ENCODE data around the gene ADSS2.

Gene ADSS2

GRCh38 chr1:244369256-244370057 lies 82.3 kb downstream of the ADSS2 start:
- Histone ChIP-seq H3K4me3 (ENCODE audit: low read length in 2 of 2) (no peak overlapping the region), H3K36me3 (replicated peaks in 1 of 2; ENCODE audit: control insufficient read depth in 2 of 2, insufficient read depth in 2 of 2, low read length in 2 of 2) (no peaks in the 10 kb centered on the region), H3K9me3 (replicated peaks in 1 of 2; ENCODE audit: control insufficient read depth in 2 of 2, insufficient read depth in 1 of 2, low read depth in 1 of 2, low read length in 2 of 2) (peaks cover 2 to 7% of the 10 kb centered on the region in 2 donors), H3K79me1 (ENCODE audit: low read depth, low read length) (no peaks in the 10 kb centered on the region), H3K4me2 (ENCODE audit: insufficient read depth, low read length, poor library complexity, severe bottlenecking) (no peak overlapping the region), H2BK120ac (ENCODE audit: low read depth, low read length) (no peak overlapping the region), H3K4ac (ENCODE audit: low read length) (no peak overlapping the region), H2BK15ac (ENCODE audit: low read length) (no peak overlapping the region), H2AK5ac (ENCODE audit: low read depth, low read length) (no peak overlapping the region), H3K14ac (ENCODE audit: low read length) (no peak overlapping the region), H2BK5ac (ENCODE audit: low read length) (no peak overlapping the region), H3K18ac (ENCODE audit: low read length) (no peak overlapping the region), H2AFZ (ENCODE audit: low read length) (no peak overlapping the region), H2BK12ac (ENCODE audit: low read length) (no peak overlapping the region), H4K91ac (ENCODE audit: low read depth, low read length, poor library complexity) (no peak overlapping the region), H3K27me3 (ENCODE audit: control insufficient read depth in 3 of 3, insufficient read depth in 3 of 3, low read depth in 1 of 3, low read length in 3 of 3) (no peaks in the 10 kb centered on the region), H3K4me1 (ENCODE audit: control insufficient read depth in 2 of 2, insufficient read depth in 1 of 2, low read depth in 1 of 2, low read length in 2 of 2) (peaks cover 0 to 3% of the 10 kb centered on the region in 2 donors), H3K9ac (ENCODE audit: low read depth, low read length, poor library complexity) (no peak overlapping the region), H3K23ac (ENCODE audit: low read depth, low read length, poor library complexity) (no peak overlapping the region), H3K27ac (replicated peaks; ENCODE audit: low read length) (no peak overlapping the region), H4K8ac (ENCODE audit: low read depth, low read length) (no peak overlapping the region)
- no CpG with 5 or more reads among the region's 18 CpGs for WGBS, 2 donors (ENCODE audit: extremely low coverage in 2 of 2, insufficient read length in 2 of 2, insufficient replicate concordance in 1 of 2)
- DNase-seq (ENCODE audit: low spot score), result no peak

DNA sequence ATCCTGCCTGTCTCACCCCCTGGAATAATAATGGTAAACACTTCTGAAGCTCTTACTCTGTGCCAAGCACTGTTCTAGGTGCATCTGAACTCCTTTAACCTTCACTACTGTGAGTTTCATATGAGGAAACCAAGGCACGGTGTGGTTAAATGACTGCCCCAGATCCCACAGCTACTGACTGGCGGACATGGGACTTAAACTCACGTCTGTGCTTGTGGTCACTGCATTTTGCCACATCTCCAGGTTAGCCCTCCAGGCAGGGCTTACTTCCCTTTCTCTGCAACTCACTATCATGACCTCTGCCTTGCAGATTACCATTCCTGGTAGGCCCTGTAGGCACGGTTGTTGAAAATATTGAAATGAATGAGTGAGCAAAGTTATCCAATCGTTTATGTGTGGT lies 83.4 kb downstream of the ADSS2 start:
- Histone ChIP-seq H2BK12ac (ENCODE audit: low read length) (no peak overlapping the region), H3K79me1 (ENCODE audit: low read depth, low read length) (no peaks in the 10 kb centered on the region), H2BK15ac (ENCODE audit: low read length) (no peak overlapping the region), H3K9ac (ENCODE audit: low read depth, low read length, poor library complexity) (no peak overlapping the region), H3K27me3 (ENCODE audit: control insufficient read depth in 3 of 3, insufficient read depth in 3 of 3, low read depth in 1 of 3, low read length in 3 of 3) (no peaks in the 10 kb centered on the region), H3K9me3 (replicated peaks in 1 of 2; ENCODE audit: control insufficient read depth in 2 of 2, insufficient read depth in 1 of 2, low read depth in 1 of 2, low read length in 2 of 2) (peaks cover 2 to 7% of the 10 kb centered on the region in 2 donors), H3K18ac (ENCODE audit: low read length) (no peak overlapping the region), H2AK5ac (ENCODE audit: low read depth, low read length) (no peak overlapping the region), H3K4me3 (ENCODE audit: low read length in 2 of 2) (no peak overlapping the region), H2AFZ (ENCODE audit: low read length) (no peak overlapping the region), H3K36me3 (replicated peaks in 1 of 2; ENCODE audit: control insufficient read depth in 2 of 2, insufficient read depth in 2 of 2, low read length in 2 of 2) (no peaks in the 10 kb centered on the region), H3K14ac (ENCODE audit: low read length) (no peak overlapping the region), H3K4me1 (ENCODE audit: control insufficient read depth in 2 of 2, insufficient read depth in 1 of 2, low read depth in 1 of 2, low read length in 2 of 2) (peaks cover 0 to 8% of the 10 kb centered on the region in 2 donors), H2BK120ac (ENCODE audit: low read depth, low read length) (no peak overlapping the region), H2BK5ac (ENCODE audit: low read length) (no peak overlapping the region), H3K27ac (replicated peaks; ENCODE audit: low read length) (no peak overlapping the region), H3K4ac (ENCODE audit: low read length) (no peak overlapping the region), H3K23ac (ENCODE audit: low read depth, low read length, poor library complexity) (no peak overlapping the region), H3K4me2 (ENCODE audit: insufficient read depth, low read length, poor library complexity, severe bottlenecking) (no peak overlapping the region), H4K8ac (ENCODE audit: low read depth, low read length) (no peak overlapping the region), H4K91ac (ENCODE audit: low read depth, low read length, poor library complexity) (no peak overlapping the region)
- WGBS, 2 donors (ENCODE audit: extremely low coverage in 2 of 2, insufficient read length in 2 of 2, insufficient replicate concordance in 1 of 2), result no CpG with 5 or more reads among the region's 5 CpGs
- DNase-seq (ENCODE audit: low spot score), result no peak

- H2BK15ac ChIP-seq (ENCODE audit: low read length), result peak overlapping the region; percentile 46
- H2BK12ac ChIP-seq (ENCODE audit: low read length), result peak overlapping the region; percentile 87
- no peak overlapping the region for H3K9ac ChIP-seq (ENCODE audit: low read depth, low read length, poor library complexity)
- no peak for DNase-seq (ENCODE audit: low spot score)
- peaks cover 2 to 7% of the 10 kb centered on the region in 2 donors for H3K9me3 ChIP-seq (replicated peaks in 1 of 2; ENCODE audit: control insufficient read depth in 2 of 2, insufficient read depth in 1 of 2, low read depth in 1 of 2, low read length in 2 of 2)
- no CpG with 5 or more reads among the region's 18 CpGs for WGBS, 2 donors (ENCODE audit: extremely low coverage in 2 of 2, insufficient read length in 2 of 2, insufficient replicate concordance in 1 of 2)
- H3K4me1 ChIP-seq (ENCODE audit: control insufficient read depth in 2 of 2, insufficient read depth in 1 of 2, low read depth in 1 of 2, low read length in 2 of 2), result peaks cover 0 to 9% of the 10 kb centered on the region in 2 donors
- H2BK5ac ChIP-seq (ENCODE audit: low read length), result no peak overlapping the region
- H3K4me2 ChIP-seq (ENCODE audit: insufficient read depth, low read length, poor library complexity, severe bottlenecking), result no peak overlapping the region
- peak overlapping the region; percentile 88 for H3K18ac ChIP-seq (ENCODE audit: low read length)
- no peak overlapping the region for H3K27ac ChIP-seq (replicated peaks; ENCODE audit: low read length)
- no peak overlapping the region for H3K4ac ChIP-seq (ENCODE audit: low read length)
- peak overlapping the region; percentile 68 for H2AFZ ChIP-seq (ENCODE audit: low read length)
- peak overlapping the region; percentile 74 for H2BK120ac ChIP-seq (ENCODE audit: low read depth, low read length)
- H3K14ac ChIP-seq (ENCODE audit: low read length), result no peak overlapping the region
- peak overlapping the region; percentile 66 for H2AK5ac ChIP-seq (ENCODE audit: low read depth, low read length)
- peak overlapping the region; percentile 78 for H4K8ac ChIP-seq (ENCODE audit: low read depth, low read length)
- H3K23ac ChIP-seq (ENCODE audit: low read depth, low read length, poor library complexity), result no peak overlapping the region
- no peaks in the 10 kb centered on the region for H3K36me3 ChIP-seq (replicated peaks in 1 of 2; ENCODE audit: control insufficient read depth in 2 of 2, insufficient read depth in 2 of 2, low read length in 2 of 2)
- H3K4me3 ChIP-seq (ENCODE audit: low read length in 2 of 2), result no peak overlapping the region
- peak overlapping the region; percentile 80 for H4K91ac ChIP-seq (ENCODE audit: low read depth, low read length, poor library complexity)
- no peaks in the 10 kb centered on the region for H3K79me1 ChIP-seq (ENCODE audit: low read depth, low read length)
- H3K27me3 ChIP-seq (ENCODE audit: control insufficient read depth in 3 of 3, insufficient read depth in 3 of 3, low read depth in 1 of 3, low read length in 3 of 3), result no peaks in the 10 kb centered on the region
These were observed 84.2 kb downstream of the ADSS2 start for GRCh38 chr1:244367399-244368114.

GRCh38 chr1:244365809-244366208 lies 85.9 kb downstream of the ADSS2 start:
- no peak overlapping the region for H3K14ac ChIP-seq (ENCODE audit: low read length)
- no peak overlapping the region for H3K4me2 ChIP-seq (ENCODE audit: insufficient read depth, low read length, poor library complexity, severe bottlenecking)
- no peak overlapping the region for H3K4me3 ChIP-seq (ENCODE audit: low read length in 2 of 2)
- H3K79me1 ChIP-seq (ENCODE audit: low read depth, low read length), result no peaks in the 10 kb centered on the region
- H2BK15ac ChIP-seq (ENCODE audit: low read length), result no peak overlapping the region
- no peaks in the 10 kb centered on the region for H3K27me3 ChIP-seq (ENCODE audit: control insufficient read depth in 3 of 3, insufficient read depth in 3 of 3, low read depth in 1 of 3, low read length in 3 of 3)
- H3K4me1 ChIP-seq (ENCODE audit: control insufficient read depth in 2 of 2, insufficient read depth in 1 of 2, low read depth in 1 of 2, low read length in 2 of 2), result peaks cover 0 to 8% of the 10 kb centered on the region in 2 donors
- H3K4ac ChIP-seq (ENCODE audit: low read length), result no peak overlapping the region
- H3K18ac ChIP-seq (ENCODE audit: low read length), result no peak overlapping the region
- H3K27ac ChIP-seq (replicated peaks; ENCODE audit: low read length), result no peak overlapping the region
- H4K91ac ChIP-seq (ENCODE audit: low read depth, low read length, poor library complexity), result no peak overlapping the region
- no peak overlapping the region for H2BK120ac ChIP-seq (ENCODE audit: low read depth, low read length)
- H2AK5ac ChIP-seq (ENCODE audit: low read depth, low read length), result no peak overlapping the region
- no peak overlapping the region for H4K8ac ChIP-seq (ENCODE audit: low read depth, low read length)
- H3K23ac ChIP-seq (ENCODE audit: low read depth, low read length, poor library complexity), result no peak overlapping the region
- H2AFZ ChIP-seq (ENCODE audit: low read length), result no peak overlapping the region
- H3K36me3 ChIP-seq (replicated peaks in 1 of 2; ENCODE audit: control insufficient read depth in 2 of 2, insufficient read depth in 2 of 2, low read length in 2 of 2), result no peaks in the 10 kb centered on the region
- no peak overlapping the region for H2BK12ac ChIP-seq (ENCODE audit: low read length)
- H3K9ac ChIP-seq (ENCODE audit: low read depth, low read length, poor library complexity), result no peak overlapping the region
- DNase-seq (ENCODE audit: low spot score), result no peak
- no peak overlapping the region for H2BK5ac ChIP-seq (ENCODE audit: low read length)
- H3K9me3 ChIP-seq (replicated peaks in 1 of 2; ENCODE audit: control insufficient read depth in 2 of 2, insufficient read depth in 1 of 2, low read depth in 1 of 2, low read length in 2 of 2), result peaks cover 2 to 7% of the 10 kb centered on the region in 2 donors
- WGBS, 2 donors (ENCODE audit: extremely low coverage in 2 of 2, insufficient read length in 2 of 2, insufficient replicate concordance in 1 of 2), result no CpG with 5 or more reads among the region's 7 CpGs

All from neuronal stem cell (in vitro differentiated cells).